H1 (cell line): Measurements from ENCODE around the gene FRMD6. TPM values are rescaled to one million over a fixed set of nuclear protein-coding genes. Genes with fewer than 3 reads are reported as not detected.

Source experiments
- HDAC6 ChIP-seq: IDR thresholded peaks from one replicate; pipeline ENCODE4 v1.7.1; 2012; ENCODE audit warnings: low read depth, mild to moderate bottlenecking, inconsistent platforms, low read length, moderate library complexity
- RNF2 ChIP-seq: fragments of 200-900, 300-1000 bp; sonication (generic); IDR thresholded peaks from 2 replicates; pipeline ENCODE4 v1.7.1; 2016; ENCODE audit warnings: borderline replicate concordance, low read depth, mild to moderate bottlenecking, antibody characterized with exemption, low read length; ENCODE audit not compliant: poor library complexity, severe bottlenecking; ENCODE audit errors: missing control alignments
- SIRT6 ChIP-seq: IDR thresholded peaks from one replicate; pipeline ENCODE4 v1.7.1; 2012; ENCODE audit warnings: low read length, inconsistent platforms
- TAF7 ChIP-seq: optimal IDR thresholded peaks from 2 replicates; pipeline ENCODE3; 2011; ENCODE audit warnings: low read depth, mild to moderate bottlenecking, inconsistent platforms, low read length, moderate library complexity, borderline replicate concordance
- polyA plus RNA-seq, 7 experiments: library from polyadenylated mRNA; depleted of rRNA in 3 of 7; stranded (reverse) in 5 of 7; unstranded in 2 of 7; fragments of >200 nt in 5 of 7; fragments of 200-250 nt in 2 of 7; gene quantifications; 1 replicate in 5 of 7; 2 replicates in 1 of 7; 4 replicates in 1 of 7; pipeline versions ENCODE4 v1.2.1 to v1.2.3, GENCODE V29; 2011 to 2013; ENCODE audit warnings: missing spikeins in 2 of 7, mixed read lengths in 2 of 7
- total RNA-seq: library from RNA; stranded (reverse); fragmentation: NEBNext Ultra II Directional; extraction: Animal tissue kit (Norgen Biotek cat#: 25700); gene quantifications from 2 replicates; pipeline ENCODE4 v1.2.1, GENCODE V29; 2021

Gene FRMD6
- total and polyA plus RNA-seq, 2 of the 8 experiments (the other 6 are each of a cell fraction or from before 2014, with no cell fraction given), result 5.4 to 23.7 TPM

- no peak for TF ChIP-seq HDAC6
- no peak for TF ChIP-seq SIRT6
- no peak for TF ChIP-seq TAF7
- TF ChIP-seq RNF2, result no peak
These were observed 24.8 kb downstream of the FRMD6 start (continued) for GRCh38 chr14:51676549-51676948.
